Measurements from ENCODE around the gene GAB3. TPM values are rescaled to one million over a fixed set of nuclear protein-coding genes. Genes with fewer than 3 reads are reported as not detected.

Gene GAB3
- total and polyA plus RNA-seq, 9 of the 15 experiments (the other 6 are each of a cell fraction or from before 2014, with no cell fraction given): 16.1 to 31.4 (median 20.2) TPM

DNA sequence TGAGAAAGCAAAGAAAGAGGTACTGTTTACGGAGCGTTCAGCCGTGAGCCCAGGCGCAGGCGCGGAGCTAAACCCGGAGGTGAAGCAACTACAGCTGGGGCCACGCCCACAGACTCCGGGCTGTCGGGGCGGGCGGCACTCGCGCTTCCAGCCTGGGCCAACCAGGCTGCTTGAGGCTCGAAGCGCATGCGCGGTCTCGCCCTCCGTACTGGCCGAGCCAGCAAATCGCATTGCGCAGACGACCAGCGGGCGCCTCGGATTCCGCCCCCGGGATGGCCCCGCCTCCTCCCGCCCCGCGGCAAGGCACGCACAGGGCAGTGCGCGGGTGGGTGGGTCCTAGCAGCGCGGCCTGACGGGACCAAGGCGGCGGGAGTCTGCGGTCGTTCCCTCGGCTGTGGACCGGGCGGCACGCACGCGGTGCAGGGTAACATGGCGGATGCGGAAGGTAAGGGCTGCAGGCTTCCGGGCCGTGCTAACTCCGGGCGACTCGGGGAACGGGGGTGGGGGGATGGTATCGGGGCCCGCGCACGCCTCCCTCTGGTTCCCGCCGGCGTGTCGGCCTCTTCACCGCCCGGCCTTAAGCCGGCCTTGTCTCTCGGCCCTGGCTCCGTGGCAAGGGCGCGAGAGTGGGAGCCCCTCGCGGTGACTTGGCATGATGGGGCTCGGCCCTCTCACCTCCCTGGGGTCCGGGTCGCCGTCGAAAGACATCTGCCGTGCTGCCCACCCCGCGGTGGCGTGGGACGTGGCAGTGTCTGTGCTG is 11.8 kb upstream of the GAB3 start, which contains the start of gene DKC1 (continued):
- TF ChIP-seq, protein P1, sequence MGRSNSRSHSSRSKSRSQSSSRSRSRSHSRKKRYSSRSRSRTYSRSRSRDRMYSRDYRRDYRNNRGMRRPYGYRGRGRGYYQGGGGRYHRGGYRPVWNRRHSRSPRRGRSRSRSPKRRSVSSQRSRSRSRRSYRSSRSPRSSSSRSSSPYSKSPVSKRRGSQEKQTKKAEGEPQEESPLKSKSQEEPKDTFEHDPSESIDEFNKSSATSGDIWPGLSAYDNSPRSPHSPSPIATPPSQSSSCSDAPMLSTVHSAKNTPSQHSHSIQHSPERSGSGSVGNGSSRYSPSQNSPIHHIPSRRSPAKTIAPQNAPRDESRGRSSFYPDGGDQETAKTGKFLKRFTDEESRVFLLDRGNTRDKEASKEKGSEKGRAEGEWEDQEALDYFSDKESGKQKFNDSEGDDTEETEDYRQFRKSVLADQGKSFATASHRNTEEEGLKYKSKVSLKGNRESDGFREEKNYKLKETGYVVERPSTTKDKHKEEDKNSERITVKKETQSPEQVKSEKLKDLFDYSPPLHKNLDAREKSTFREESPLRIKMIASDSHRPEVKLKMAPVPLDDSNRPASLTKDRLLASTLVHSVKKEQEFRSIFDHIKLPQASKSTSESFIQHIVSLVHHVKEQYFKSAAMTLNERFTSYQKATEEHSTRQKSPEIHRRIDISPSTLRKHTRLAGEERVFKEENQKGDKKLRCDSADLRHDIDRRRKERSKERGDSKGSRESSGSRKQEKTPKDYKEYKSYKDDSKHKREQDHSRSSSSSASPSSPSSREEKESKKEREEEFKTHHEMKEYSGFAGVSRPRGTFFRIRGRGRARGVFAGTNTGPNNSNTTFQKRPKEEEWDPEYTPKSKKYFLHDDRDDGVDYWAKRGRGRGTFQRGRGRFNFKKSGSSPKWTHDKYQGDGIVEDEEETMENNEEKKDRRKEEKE (IDR thresholded peaks at IDR 0.05; ENCODE audit: borderline replicate concordance in 1 of 2, control insufficient read depth in 1 of 2, low read depth in 2 of 2, low read length in 1 of 2): no peak
- TF ChIP-seq ATF2 (CRISPR knock-in tag; IDR thresholded peaks at IDR 0.05): no peak
- 0 out of 2 replicates have a peak, but pooled peaks have one; percentile 29 for TF ChIP-seq ZBED1 (IDR thresholded peaks at IDR 0.05)
- no peak for TF ChIP-seq ZNF696 (CRISPR knock-in tag; conservative IDR thresholded peaks at IDR 0.05)
- no peak for TF ChIP-seq PURB (CRISPR knock-in tag; IDR thresholded peaks at IDR 0.05; ENCODE audit: low read depth)
- no peak for TF ChIP-seq SAFB2 (IDR thresholded peaks at IDR 0.05; ENCODE audit: borderline replicate concordance, low read depth, low read length, severe bottlenecking)
- peak; percentile 34 to 59; a peak in 2 of 4 replicates for TF ChIP-seq MAZ (CRISPR knock-in tag; conservative IDR thresholded peaks at IDR 0.05 in 1 of 2, IDR thresholded peaks at IDR 0.05 in 1 of 2)
- TF ChIP-seq MAFF (IDR thresholded peaks at IDR 0.05; ENCODE audit: low read length): no peak
- TF ChIP-seq MTF1 (CRISPR knock-in tag; IDR thresholded peaks at IDR 0.05; ENCODE audit: borderline replicate concordance): no peak
- TF ChIP-seq ZNF395 (CRISPR knock-in tag; IDR thresholded peaks at IDR 0.05): no peak; the same call in 1 of the 2 replicates
- no peak for TF ChIP-seq HIVEP1 (CRISPR knock-in tag; IDR thresholded peaks at IDR 0.05)
- TF ChIP-seq E2F6 (IDR thresholded peaks at IDR 0.05; ENCODE audit: borderline replicate concordance in 1 of 2, extremely low read depth in 1 of 2, insufficient read depth in 1 of 2, insufficient read length in 1 of 2, low read depth in 1 of 2, low read length in 1 of 2, poor library complexity in 1 of 2, severe bottlenecking in 1 of 2): peak; percentile 91 to 96
- TF ChIP-seq, protein P2, sequence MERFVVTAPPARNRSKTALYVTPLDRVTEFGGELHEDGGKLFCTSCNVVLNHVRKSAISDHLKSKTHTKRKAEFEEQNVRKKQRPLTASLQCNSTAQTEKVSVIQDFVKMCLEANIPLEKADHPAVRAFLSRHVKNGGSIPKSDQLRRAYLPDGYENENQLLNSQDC (CRISPR knock-in tag; IDR thresholded peaks at IDR 0.05): 0 out of 2 replicates have a peak, but pooled peaks have one; percentile 27
- TF ChIP-seq SMAD2 (IDR thresholded peaks at IDR 0.05; ENCODE audit: low read depth, low read length): no peak
- peak; percentile 90 for TF ChIP-seq ZBTB1 (CRISPR knock-in tag; IDR thresholded peaks at IDR 0.05; ENCODE audit: borderline replicate concordance, low read depth)
- TF ChIP-seq MTA1 (IDR thresholded peaks at IDR 0.05; ENCODE audit: borderline replicate concordance): no peak

All from K562 (cell line).